Body of pancreas (tissue), 4 donors: ENCODE measurements around the gene DPYSL4. TPM values are rescaled to one million over a fixed set of nuclear protein-coding genes. Genes with fewer than 3 reads are reported as not detected.

Experiments used
- ATAC-seq: fragments of 150-250 bp; one replicate; pipeline ENCODE4 v1.9.1; 2016
- DNase-seq, 4 donors: peaks; one replicate each; pipeline ENCODE4 v3.0.0-alpha.2; 2019
- H3K27ac ChIP-seq, 4 donors: fragments of 200-600 bp; sonication (generic); 1 replicate in 3 of 4; 2 replicates in 1 of 4; pipeline versions ENCODE4 v1.5.1 to v1.6.1; 2016 to 2019; ENCODE audit warnings: mild to moderate bottlenecking in 1 of 4, mixed read lengths in 1 of 4, moderate library complexity in 1 of 4
- H3K27me3 ChIP-seq, 2 donors: fragments of 200-600 bp; sonication (generic); one replicate each; pipeline ENCODE4 v1.6.0; 2016; ENCODE audit warnings: mild to moderate bottlenecking in 1 of 2
- H3K36me3 ChIP-seq, 2 donors: fragments of 200-600 bp; sonication (generic); replicated peaks in 1 of 2; 2 replicates each; pipeline ENCODE4 v1.5.1; 2016; ENCODE audit warnings: low read depth in 2 of 2; ENCODE audit not compliant: insufficient read depth in 1 of 2
- H3K4me1 ChIP-seq: fragments of 200-600 bp; sonication (generic); one replicate; pipeline ENCODE4 v1.6.0; 2016
- H3K4me3 ChIP-seq, 2 donors: fragments of 200-600 bp; sonication (generic); 1 replicate in 1 of 2; 2 replicates in 1 of 2; pipeline ENCODE4 v1.5.1; 2016 to 2019
- H3K9me3 ChIP-seq, 3 donors: fragments of 200-600 bp; sonication (generic); 1 replicate in 2 of 3; 2 replicates in 1 of 3; pipeline ENCODE4 v1.5.1; 2016
- POLR2A ChIP-seq, 3 donors: fragments of 450-650 bp; IDR thresholded peaks; one replicate each; pipeline ENCODE4 v1.6.1; 2016; ENCODE audit warnings: antibody characterized with exemption in 3 of 3, mild to moderate bottlenecking in 2 of 3
- WGBS, 2 donors: methylation state at CpG; one replicate each; pipeline ENCODE4 v1.1.5; 2017; 5-methylcytosine and 5-hydroxymethylcytosine counted together
- intact Hi-C: fragments of 100-400 bp; cut with DNase I; formaldehyde crosslinking; loops from one replicate; pipeline ENCODE4 v1.15.1; 2023
- total RNA-seq, 2 donors: library from RNA; depleted of rRNA; stranded (reverse); fragments of >200 nt; gene quantifications; one replicate each; pipeline ENCODE4 v1.1.0, GENCODE V29; 2016
- TF ChIP-seq, protein P1 (sequence below), 7 experiments: fragments of 450-650 bp in 4 of 7; fragments of 200-600 bp in 3 of 7; sonication (generic) in 3 of 7; IDR thresholded peaks; one replicate each; pipeline ENCODE4 v1.5.1; 2016 to 2019; ENCODE audit warnings: antibody characterized with exemption in 7 of 7

The DPYSL4 gene
- total RNA-seq, 2 donors from 2014 or later: 0.52 TPM; not detected in 1

DNA sequence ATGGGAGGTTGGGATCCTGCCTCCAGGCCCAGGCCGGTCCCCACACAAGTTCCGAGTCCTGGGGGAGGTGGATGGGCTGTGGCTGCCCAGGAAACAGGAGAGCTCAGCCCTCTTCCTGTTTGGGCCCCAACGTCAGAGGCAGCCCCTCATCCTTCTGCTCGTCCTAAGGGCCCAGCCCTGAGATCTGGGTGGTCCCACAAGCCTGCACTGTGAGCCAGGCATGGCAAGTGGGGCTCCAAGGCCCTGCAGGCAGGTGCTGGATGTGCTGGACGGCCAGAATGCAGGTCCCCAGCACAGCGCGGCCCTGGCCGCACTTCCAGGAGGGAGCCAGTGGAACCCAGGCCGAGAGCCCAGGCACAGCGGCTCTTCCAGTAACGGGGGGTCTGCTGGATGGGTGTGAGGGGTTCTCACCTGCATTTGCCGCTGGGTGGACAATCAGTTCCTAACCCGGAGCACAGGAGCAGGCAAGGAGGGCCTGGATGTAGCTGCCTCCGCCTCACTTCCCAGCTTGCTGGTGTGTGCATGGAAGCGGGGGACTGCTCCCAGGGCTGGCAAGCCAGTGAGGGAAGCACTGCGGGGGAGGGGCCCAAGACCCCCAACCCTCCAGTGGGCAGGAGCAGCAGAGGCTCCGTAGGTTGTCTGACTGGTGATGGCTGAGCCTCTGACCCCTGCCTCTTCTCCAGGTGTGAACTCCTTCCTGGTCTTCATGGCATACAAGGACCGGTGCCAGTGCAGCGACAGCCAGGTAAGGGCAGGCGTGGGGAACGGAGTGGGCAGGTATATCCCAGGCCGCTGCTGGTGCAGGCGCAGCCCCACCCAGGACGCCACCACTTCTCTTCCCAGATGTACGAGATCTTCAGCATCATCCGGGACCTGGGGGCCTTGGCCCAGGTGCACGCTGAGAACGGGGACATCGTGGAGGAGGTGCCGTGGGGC lies 9.7 kb downstream of the DPYSL4 start:
- Histone ChIP-seq H3K9me3 (no peaks in the 10 kb centered on the region), H3K4me3 (no peak overlapping the region), H3K4me1 (no peaks in the 10 kb centered on the region), H3K27me3 (no peaks in the 10 kb centered on the region), H3K27ac (no peak overlapping the region), H3K36me3 (no peaks in the 10 kb centered on the region)
- no peak for ATAC-seq
- 80 to 88% methylated on average over 9 to 30 of the region's 30 CpGs for WGBS, 2 donors
- TF ChIP-seq, protein P1, sequence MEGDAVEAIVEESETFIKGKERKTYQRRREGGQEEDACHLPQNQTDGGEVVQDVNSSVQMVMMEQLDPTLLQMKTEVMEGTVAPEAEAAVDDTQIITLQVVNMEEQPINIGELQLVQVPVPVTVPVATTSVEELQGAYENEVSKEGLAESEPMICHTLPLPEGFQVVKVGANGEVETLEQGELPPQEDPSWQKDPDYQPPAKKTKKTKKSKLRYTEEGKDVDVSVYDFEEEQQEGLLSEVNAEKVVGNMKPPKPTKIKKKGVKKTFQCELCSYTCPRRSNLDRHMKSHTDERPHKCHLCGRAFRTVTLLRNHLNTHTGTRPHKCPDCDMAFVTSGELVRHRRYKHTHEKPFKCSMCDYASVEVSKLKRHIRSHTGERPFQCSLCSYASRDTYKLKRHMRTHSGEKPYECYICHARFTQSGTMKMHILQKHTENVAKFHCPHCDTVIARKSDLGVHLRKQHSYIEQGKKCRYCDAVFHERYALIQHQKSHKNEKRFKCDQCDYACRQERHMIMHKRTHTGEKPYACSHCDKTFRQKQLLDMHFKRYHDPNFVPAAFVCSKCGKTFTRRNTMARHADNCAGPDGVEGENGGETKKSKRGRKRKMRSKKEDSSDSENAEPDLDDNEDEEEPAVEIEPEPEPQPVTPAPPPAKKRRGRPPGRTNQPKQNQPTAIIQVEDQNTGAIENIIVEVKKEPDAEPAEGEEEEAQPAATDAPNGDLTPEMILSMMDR (IDR thresholded peaks at IDR 0.05): no peak
- TF ChIP-seq POLR2A (IDR thresholded peaks at IDR 0.05): no peak
- no peak for DNase-seq
- intact Hi-C loops: no loop called here

DNA sequence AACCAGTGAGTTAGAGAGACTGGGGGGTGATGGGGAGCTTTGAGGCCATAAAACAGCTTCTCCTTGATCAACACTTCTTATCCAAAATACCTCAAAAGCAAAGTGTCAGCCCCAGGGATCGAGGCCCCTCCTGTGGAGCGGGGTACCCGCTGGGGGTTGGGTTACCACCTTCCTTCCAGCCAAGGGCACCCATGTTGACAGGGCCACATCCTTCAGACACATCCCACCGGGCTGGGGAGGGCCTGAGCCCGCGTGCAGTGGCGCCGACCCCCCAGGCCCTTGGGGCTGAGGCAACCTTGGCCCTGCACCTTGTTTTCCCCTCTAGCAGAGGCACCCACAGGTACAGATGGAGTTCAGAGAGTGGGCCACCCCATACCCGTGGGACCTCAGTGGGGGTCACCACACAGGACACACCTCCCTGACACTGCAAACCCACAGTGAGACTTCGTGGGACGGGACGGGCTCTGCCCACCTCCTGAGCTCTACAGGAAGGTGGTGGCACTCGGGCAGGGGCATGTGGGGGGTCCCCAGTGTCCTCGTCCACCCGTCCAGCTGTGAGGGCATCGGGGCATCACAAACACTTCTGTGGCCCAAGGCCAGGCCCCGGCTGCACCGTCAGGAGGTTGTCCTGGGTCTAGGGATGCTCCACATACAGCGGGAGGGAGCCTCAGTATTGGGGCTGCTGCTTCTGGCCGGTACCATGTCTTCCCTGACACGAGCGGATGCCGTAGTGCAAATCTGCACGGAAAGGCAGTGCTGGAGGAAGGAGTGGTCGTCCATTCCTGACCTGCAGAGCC lies 10.7 kb downstream of the DPYSL4 start:
- Histone ChIP-seq H3K4me1 (no peaks in the 10 kb centered on the region), H3K4me3 (no peak overlapping the region), H3K27me3 (no peaks in the 10 kb centered on the region), H3K9me3 (no peaks in the 10 kb centered on the region), H3K36me3 (no peaks in the 10 kb centered on the region), H3K27ac (no peak overlapping the region)
- DNase-seq (no peak), ATAC-seq (no peak)
- TF ChIP-seq POLR2A (IDR thresholded peaks at IDR 0.05): no peak
- TF ChIP-seq, protein P1 (IDR thresholded peaks at IDR 0.05): no peak
- 44 to 57% methylated on average over 2 to 21 of the region's 25 CpGs for WGBS, 2 donors
- intact Hi-C loops: no loop called here

DNA sequence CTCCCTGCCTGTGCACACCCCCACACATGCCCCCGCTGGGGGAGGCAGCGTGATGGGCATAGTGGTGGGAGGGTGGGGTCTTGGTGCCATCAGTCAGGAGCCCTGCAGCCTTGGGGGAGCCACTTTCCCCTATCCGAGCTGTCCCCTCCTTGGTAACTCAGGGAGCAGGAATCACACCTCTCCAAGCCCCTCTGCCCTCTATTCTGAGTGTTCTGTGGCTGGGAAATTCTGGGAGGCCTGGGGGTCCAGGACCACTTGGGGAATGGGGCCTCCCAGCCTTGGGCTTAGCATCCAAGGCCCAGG lies 11.3 kb downstream of the DPYSL4 start:
- Histone ChIP-seq H3K4me3 (no peak overlapping the region), H3K36me3 (no peaks in the 10 kb centered on the region), H3K27ac (no peak overlapping the region), H3K4me1 (no peaks in the 10 kb centered on the region), H3K27me3 (no peaks in the 10 kb centered on the region), H3K9me3 (no peaks in the 10 kb centered on the region)
- TF ChIP-seq POLR2A (IDR thresholded peaks at IDR 0.05): no peak
- TF ChIP-seq, protein P1 (IDR thresholded peaks at IDR 0.05): no peak
- intact Hi-C loops: no loop called here
- WGBS, 2 donors: 49 to 52% methylated on average over 3 of the region's 3 CpGs
- ATAC-seq (no peak), DNase-seq (no peak)

DNA sequence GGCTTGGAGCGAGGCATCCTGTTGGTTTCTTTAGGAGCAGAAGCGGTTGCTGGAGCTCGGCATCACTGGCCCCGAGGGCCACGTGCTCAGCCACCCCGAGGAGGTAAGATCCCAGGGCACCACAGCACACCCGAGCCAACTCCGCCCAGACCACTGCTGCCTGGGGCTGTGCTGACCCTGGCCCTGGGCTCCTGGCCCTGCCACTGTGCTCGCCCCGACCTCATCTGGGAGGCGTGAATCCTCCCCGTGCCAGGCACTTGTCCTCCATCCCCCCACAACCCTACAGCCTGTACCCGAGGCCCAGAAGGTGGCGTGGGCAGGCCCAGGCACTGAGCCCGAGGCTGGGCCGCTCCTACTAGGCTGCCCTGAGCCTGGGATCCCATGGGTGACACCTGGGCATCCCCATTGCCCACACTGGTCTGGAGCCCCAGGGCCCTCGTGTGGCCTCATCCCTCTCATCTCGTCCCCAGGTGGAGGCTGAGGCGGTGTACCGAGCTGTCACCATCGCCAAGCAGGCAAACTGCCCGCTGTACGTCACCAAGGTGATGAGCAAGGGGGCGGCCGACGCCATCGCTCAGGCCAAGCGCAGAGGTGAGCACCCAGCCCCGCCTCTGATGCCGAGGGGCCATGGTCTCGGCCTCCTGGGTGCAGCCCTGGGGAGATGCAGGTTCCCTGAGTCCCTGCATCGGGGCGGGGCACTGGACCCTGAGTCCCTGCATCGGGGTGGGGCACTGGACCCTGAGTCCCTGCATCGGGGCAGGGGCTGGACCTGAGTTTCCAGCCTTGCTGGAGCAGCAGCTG lies 11.8 kb downstream of the DPYSL4 start:
- WGBS, 2 donors: 76 to 80% methylated on average over 8 to 24 of the region's 35 CpGs
- ATAC-seq: no peak

More for the DNA sequence above, 11.8 kb downstream of the DPYSL4 start:
- no peaks in the 10 kb centered on the region for H3K9me3 ChIP-seq
- H3K36me3 ChIP-seq: no peaks in the 10 kb centered on the region
- H3K4me3 ChIP-seq: no peak overlapping the region
- H3K4me1 ChIP-seq: no peaks in the 10 kb centered on the region
- H3K27ac ChIP-seq: no peak overlapping the region
- H3K27me3 ChIP-seq: no peaks in the 10 kb centered on the region
- TF ChIP-seq POLR2A (IDR thresholded peaks at IDR 0.05): no peak
- TF ChIP-seq, protein P1 (IDR thresholded peaks at IDR 0.05): no peak
- DNase-seq: no peak
- intact Hi-C loops: no loop called here
